ENCODE data around the gene LETM1. TPM values are rescaled to one million over a fixed set of nuclear protein-coding genes. Genes with fewer than 3 reads are reported as not detected.

Gene LETM1
- total and polyA plus RNA-seq, 2 donors (not counting 3 experiments of a cell fraction or from before 2014, with no cell fraction given): 25.6 to 62.5 TPM

- dilution Hi-C loops (cut with MboI; ENCODE audit: extremely low pct_ligation_motif_present, low sequenced_read_pairs): no loop called here
- TF ChIP-seq MYC (IDR thresholded peaks at IDR 0.05; ENCODE audit: low read depth, low read length) (no peak), CTCF (IDR thresholded peaks at IDR 0.05; ENCODE audit: extremely low read depth in 1 of 2, insufficient read depth in 1 of 2, low read depth in 1 of 2, low read length in 2 of 2) (peak; percentile 79 to 94), FOS (IDR thresholded peaks at IDR 0.05; ENCODE audit: borderline replicate concordance, insufficient read depth, low read length) (no peak), POLR2AphosphoS5 (IDR thresholded peaks at IDR 0.05; ENCODE audit: insufficient read depth, low read depth, low read length) (no peak)
- H3K36me3 ChIP-seq (ENCODE audit: control insufficient read depth in 2 of 2, extremely low read depth in 1 of 2, insufficient read depth in 2 of 2, low read length in 2 of 2): peaks cover 5 to 14% of the 10 kb centered on the region in 2 experiments
- H2AFZ ChIP-seq (ENCODE audit: low read depth, low read length): no peak overlapping the region
- ChIA-PET POLR2A (no interaction called here), CTCF (interaction anchor here (0.5 to 5.7 kb wide), 23 partner anchors 10 to 152 kb away, joined by 3 to 43 read pairs (median 9); partner anchors contain the start of genes LETM1 and NSD2)
- no peaks in the 10 kb centered on the region for H4K20me1 ChIP-seq (replicated peaks; ENCODE audit: control insufficient read depth, extremely low read depth, insufficient read depth, low read length)
- intact Hi-C loops (cut with micrococcal nuclease): loop anchor here (1.0 to 2.0 kb wide), 5 partner anchors 29 to 151 kb away; partner anchors contain the start of gene LETM1
- H3K9ac ChIP-seq (replicated peaks; ENCODE audit: extremely low read depth, insufficient read depth, low read length): no peak overlapping the region
- H3K9me1 ChIP-seq (replicated peaks; ENCODE audit: control insufficient read depth, extremely low read depth, insufficient read depth, low read length): no peaks in the 10 kb centered on the region
- peak; percentile 79 for FAIRE-seq
- H3K79me2 ChIP-seq (ENCODE audit: control insufficient read depth, insufficient read depth, low read length): peaks cover 95% of the 10 kb centered on the region
- no TSS peak for BruUV-seq (replicated peaks)
- no peaks in the 10 kb centered on the region for H3K9me3 ChIP-seq (replicated peaks; ENCODE audit: control insufficient read depth, insufficient read depth, low read length)
- no peaks in the 10 kb centered on the region for H3K27me3 ChIP-seq (ENCODE audit: control insufficient read depth in 2 of 2, insufficient read depth in 2 of 2, low read length in 2 of 2)
- H3K4me1 ChIP-seq (ENCODE audit: control insufficient read depth, extremely low read depth, insufficient read depth, low read length): peaks cover 5% of the 10 kb centered on the region
- no peak overlapping the region for H3K4me2 ChIP-seq (ENCODE audit: insufficient read depth, low read length)
- no peak overlapping the region for H3K27ac ChIP-seq (ENCODE audit: insufficient read depth, low read depth, low read length)
- peak; percentile 74 for DNase-seq (ENCODE audit: low read depth, low spot score)
- H3K4me3 ChIP-seq (replicated peaks in 1 of 3; ENCODE audit: insufficient read depth in 1 of 3, low read depth in 1 of 3, low read length in 3 of 3): no peak overlapping the region
Measured at GRCh38 chr4:1899149-1900086, 43.5 kb upstream of the LETM1 start.

All from endothelial cell of umbilical vein (primary cell).